PC-9 (cell line): ENCODE data around the gene N4BP3. TPM values are rescaled to one million over a fixed set of nuclear protein-coding genes. Genes with fewer than 3 reads are reported as not detected.

Experiments used
- BruUV-seq: library from RNA; stranded (reverse); fragments of 400-500 nt; replicated peaks from 2 replicates; lab custom pipeline; 2021; lab: Mats Ljungman, UMichigan
- CTCF ChIA-PET: fragments of 300-600 bp; sonication (Branson Sonifier 250); formaldehyde crosslinking; loops from one replicate; lab custom pipeline; 2022; ENCODE audit warnings: antibody characterized with exemption; lab: Charles Lee
- POLR2A ChIA-PET: fragments of 300-600 bp; sonication (Branson Sonifier 250); formaldehyde crosslinking; loops from one replicate; lab custom pipeline; 2022; ENCODE audit warnings: antibody characterized with exemption; ENCODE audit not compliant: unreplicated experiment; lab: Charles Lee
- DNase-seq, 2 experiments: peaks; one replicate each; pipeline versions ENCODE4 v3.0.0 to v3.0.0-alpha.2; 2015 to 2022; ENCODE audit warnings: mixed read lengths in 1 of 2
- H2AFZ ChIP-seq: fragments of 200-600 bp; sonication (generic); 2 replicates; pipeline ENCODE4 v1.8.1; 2017; ENCODE audit warnings: antibody characterized with exemption
- H3F3A ChIP-seq: fragments of 200-600 bp; sonication (generic); 2 replicates; pipeline ENCODE4 v1.8.1; 2017; ENCODE audit warnings: antibody characterized with exemption, mild to moderate bottlenecking, low read depth; ENCODE audit not compliant: insufficient read depth
- H3K27ac ChIP-seq: fragments of 200-600 bp; sonication (generic); 2 replicates; pipeline ENCODE4 v1.6.1; 2016; ENCODE audit warnings: mixed run types
- H3K27me3 ChIP-seq: fragments of 200-600 bp; sonication (generic); 2 replicates; pipeline ENCODE4 v1.6.1; 2016; ENCODE audit warnings: low read depth, mixed run types; ENCODE audit not compliant: insufficient read depth
- H3K36me3 ChIP-seq: fragments of 200-600 bp; sonication (generic); 2 replicates; pipeline ENCODE4 v1.6.1; 2016; ENCODE audit warnings: low read depth, mixed run types
- H3K4me1 ChIP-seq: fragments of 200-600 bp; sonication (generic); replicated peaks from 2 replicates; pipeline ENCODE4 v1.6.1; 2016; ENCODE audit warnings: mixed run types; ENCODE audit not compliant: insufficient read depth
- H3K4me2 ChIP-seq: fragments of 200-600 bp; sonication (generic); 2 replicates; pipeline ENCODE4 v1.6.1; 2017; ENCODE audit warnings: mixed run types
- H3K4me3 ChIP-seq: fragments of 200-600 bp; sonication (generic); 2 replicates; pipeline ENCODE4 v1.6.1; 2016; ENCODE audit warnings: mixed run types
- H3K79me2 ChIP-seq: fragments of 200-600 bp; sonication (generic); 2 replicates; pipeline ENCODE4 v1.6.1; 2017; ENCODE audit warnings: low read depth, mixed run types
- H3K9me2 ChIP-seq: fragments of 200-600 bp; sonication (generic); 2 replicates; pipeline ENCODE4 v1.8.1; 2017; ENCODE audit warnings: mild to moderate bottlenecking; ENCODE audit not compliant: insufficient read depth
- H3K9me3 ChIP-seq: fragments of 200-600 bp; sonication (generic); 2 replicates; pipeline ENCODE4 v1.8.1; 2016; ENCODE audit warnings: low read depth; ENCODE audit not compliant: insufficient read depth
- H4K20me1 ChIP-seq: fragments of 200-600 bp; sonication (generic); 2 replicates; pipeline ENCODE4 v1.8.1; 2017; ENCODE audit not compliant: insufficient read depth
- CTCF ChIP-seq: fragments of 200-600 bp; sonication (generic); conservative IDR thresholded peaks from 2 replicates; pipeline ENCODE4 v1.6.1; 2017; ENCODE audit warnings: mixed run types, antibody characterized with exemption, mild to moderate bottlenecking, moderate library complexity
- EZH2 ChIP-seq: fragments of 200-600 bp; sonication (generic); IDR thresholded peaks from 2 replicates; pipeline ENCODE4 v1.8.0; 2017; ENCODE audit warnings: antibody characterized with exemption, low read depth
- intact Hi-C: fragments of 100-400 bp; cut with micrococcal nuclease; formaldehyde crosslinking; loops from one replicate; pipeline ENCODE4 v1.10.0; 2022; ENCODE audit not compliant: unreplicated experiment
- total RNA-seq: library from RNA; stranded (reverse); gene quantifications from 2 replicates; pipeline ENCODE4 v1.2.3, GENCODE V29; 2021

The N4BP3 gene
- total RNA-seq, 1 experiment from 2014 or later: 0.81 TPM

- H2AFZ ChIP-seq: peak overlapping the region; percentile 52; the same call in 1 of the 2 replicates
- POLR2A ChIA-PET: no interaction called here
These were observed 551 bp downstream of the N4BP3 start for GRCh38 chr5:178113841-178114324.

GRCh38 chr5:178114325-178115135 is 1.2 kb downstream of the N4BP3 start:
- Histone ChIP-seq H3K27ac (no peak overlapping the region), H3K36me3 (no peaks in the 10 kb centered on the region), H3K27me3 (no peaks in the 10 kb centered on the region), H3F3A (peaks cover 20% of the 10 kb centered on the region; the same call in 1 of the 2 replicates), H4K20me1 (no peaks in the 10 kb centered on the region), H3K4me3 (peak overlapping the region; percentile 65), H3K4me1 (peaks cover 29% of the 10 kb centered on the region), H3K79me2 (no peaks in the 10 kb centered on the region; the same call in 1 of the 2 replicates), H3K4me2 (peak overlapping the region; percentile 75), H2AFZ (0 out of 2 replicates have a peak overlapping the region, but pooled peaks have one; percentile 52), H3K9me3 (no peaks in the 10 kb centered on the region), H3K9me2 (no peaks in the 10 kb centered on the region)
- BruUV-seq: TSS peak; percentile 39
- DNase-seq: peak in 1 of 2 experiments; percentile 37
- intact Hi-C loops: no loop called here
- ChIA-PET POLR2A (no interaction called here), CTCF (interaction anchor here (0.6 kb wide), 1 partner anchor 25 kb away, joined by 5 read pairs; no protein-coding TSS in a partner anchor)
- no peak for TF ChIP-seq EZH2
- no peak for TF ChIP-seq CTCF

More at GRCh38 chr5:178113841-178114324, 551 bp downstream of the N4BP3 start:
- no peak for DNase-seq
- Histone ChIP-seq H3F3A (peaks cover 26% of the 10 kb centered on the region), H3K9me3 (no peaks in the 10 kb centered on the region), H3K4me1 (peaks cover 36% of the 10 kb centered on the region), H3K27me3 (no peaks in the 10 kb centered on the region), H3K4me2 (peak overlapping the region; percentile 75), H3K4me3 (peak overlapping the region; percentile 65), H3K9me2 (no peaks in the 10 kb centered on the region), H3K79me2 (no peaks in the 10 kb centered on the region; the same call in 1 of the 2 replicates), H3K27ac (no peak overlapping the region), H4K20me1 (no peaks in the 10 kb centered on the region), H3K36me3 (no peaks in the 10 kb centered on the region)
- CTCF ChIA-PET: interaction anchor here (0.6 kb wide), 1 partner anchor 25 kb away, joined by 5 read pairs; no protein-coding TSS in a partner anchor
- no TSS peak for BruUV-seq
- no peak for TF ChIP-seq CTCF
- no peak for TF ChIP-seq EZH2
- intact Hi-C loops: no loop called here

GRCh38 chr5:178115136-178115813 is 1.9 kb downstream of the N4BP3 start:
- DNase-seq: no peak
- no peak overlapping the region for H2AFZ ChIP-seq
- no TSS peak for BruUV-seq
- TF ChIP-seq CTCF (no peak), EZH2 (no peak)
- H4K20me1 ChIP-seq: no peaks in the 10 kb centered on the region
- no peaks in the 10 kb centered on the region for H3K27me3 ChIP-seq
- peaks cover 15% of the 10 kb centered on the region; the same call in 1 of the 2 replicates for H3F3A ChIP-seq
- peaks cover 22% of the 10 kb centered on the region for H3K4me1 ChIP-seq
- intact Hi-C loops: no loop called here
- ChIA-PET CTCF (no interaction called here), POLR2A (no interaction called here)
- no peaks in the 10 kb centered on the region for H3K36me3 ChIP-seq
- H3K9me3 ChIP-seq: no peaks in the 10 kb centered on the region
- H3K27ac ChIP-seq: no peak overlapping the region
- no peaks in the 10 kb centered on the region for H3K9me2 ChIP-seq
- no peak overlapping the region for H3K4me3 ChIP-seq
- H3K79me2 ChIP-seq: no peaks in the 10 kb centered on the region; the same call in 1 of the 2 replicates
- H3K4me2 ChIP-seq: peak overlapping the region; percentile 75
